ENCODE measurements around the gene TIRAP. TPM values are rescaled to one million over a fixed set of nuclear protein-coding genes. Genes with fewer than 3 reads are reported as not detected.

Gene TIRAP
- total RNA-seq, 2 donors from 2014 or later: 8.3 to 13.5 TPM

- Histone ChIP-seq H3K4me3 (no peak overlapping the region), H3K9me3 (no peaks in the 10 kb centered on the region), H3K4me1 (peaks cover 26% of the 10 kb centered on the region), H3K27ac (no peak overlapping the region), H3K27me3 (no peaks in the 10 kb centered on the region), H3K36me3 (replicated peaks in 1 of 2; ENCODE audit: insufficient read depth in 1 of 2, low read depth in 2 of 2) (no peaks in the 10 kb centered on the region)
- intact Hi-C loops (cut with DNase I): no loop called here
- WGBS, 2 donors: 71 to 78% methylated on average over 5 of the region's 5 CpGs
- TF ChIP-seq POLR2A (IDR thresholded peaks at IDR 0.05) (no peak), CTCF (IDR thresholded peaks at IDR 0.05) (no peak)
- ATAC-seq (no peak), DNase-seq (no peak)
These were observed 2.3 kb upstream of the TIRAP start for GRCh38 chr11:126280595-126280994.

GRCh38 chr11:126281245-126281644, 1.6 kb upstream of the TIRAP start:
- no peak for ATAC-seq
- WGBS, 2 donors: 77 to 87% methylated on average over 6 of the region's 6 CpGs
- Histone ChIP-seq H3K36me3 (replicated peaks in 1 of 2; ENCODE audit: insufficient read depth in 1 of 2, low read depth in 2 of 2) (no peaks in the 10 kb centered on the region), H3K27ac (no peak overlapping the region), H3K4me3 (no peak overlapping the region), H3K9me3 (no peaks in the 10 kb centered on the region), H3K4me1 (peaks cover 26% of the 10 kb centered on the region), H3K27me3 (no peaks in the 10 kb centered on the region)
- TF ChIP-seq POLR2A (IDR thresholded peaks at IDR 0.05) (no peak), CTCF (IDR thresholded peaks at IDR 0.05) (no peak)
- intact Hi-C loops (cut with DNase I): no loop called here
- no peak for DNase-seq

- no peaks in the 10 kb centered on the region for H3K27me3 ChIP-seq
- peaks cover 26% of the 10 kb centered on the region for H3K4me1 ChIP-seq
- intact Hi-C loops (cut with DNase I): no loop called here
- DNase-seq (no peak), ATAC-seq (no peak)
- H3K36me3 ChIP-seq (replicated peaks in 1 of 2; ENCODE audit: insufficient read depth in 1 of 2, low read depth in 2 of 2): no peaks in the 10 kb centered on the region
- H3K4me3 ChIP-seq: no peak overlapping the region
- peak overlapping the region in 3 of 4 donors; percentile 84 to 94 (median 88) for H3K27ac ChIP-seq
- TF ChIP-seq CTCF (IDR thresholded peaks at IDR 0.05) (no peak), POLR2A (IDR thresholded peaks at IDR 0.05) (no peak)
- WGBS, 2 donors: 84 to 90% methylated on average over 10 of the region's 10 CpGs
- no peaks in the 10 kb centered on the region for H3K9me3 ChIP-seq
These were observed 1.2 kb upstream of the TIRAP start for GRCh38 chr11:126281666-126282175.

GRCh38 chr11:126282361-126282735, 545 bp upstream of the TIRAP start:
- ATAC-seq: peak; percentile 52
- no peaks in the 10 kb centered on the region for H3K27me3 ChIP-seq
- peaks cover 26% of the 10 kb centered on the region for H3K4me1 ChIP-seq
- peak overlapping the region; percentile 8 to 60 for H3K4me3 ChIP-seq
- 1 to 11% methylated on average over 8 to 15 of the region's 15 CpGs for WGBS, 2 donors
- no peaks in the 10 kb centered on the region for H3K36me3 ChIP-seq (replicated peaks in 1 of 2; ENCODE audit: insufficient read depth in 1 of 2, low read depth in 2 of 2)
- H3K27ac ChIP-seq: peak overlapping the region; percentile 80 to 94 (median 86)
- intact Hi-C loops (cut with DNase I): no loop called here
- DNase-seq: peak; percentile 41 to 60 (median 50)
- no peaks in the 10 kb centered on the region for H3K9me3 ChIP-seq
- TF ChIP-seq POLR2A (IDR thresholded peaks at IDR 0.05) (no peak), CTCF (IDR thresholded peaks at IDR 0.05) (no peak)

GRCh38 chr11:126284829-126285228, 1.9 kb downstream of the TIRAP start:
- Histone ChIP-seq H3K4me1 (peaks cover 26% of the 10 kb centered on the region), H3K4me3 (no peak overlapping the region), H3K9me3 (no peaks in the 10 kb centered on the region), H3K27me3 (no peaks in the 10 kb centered on the region), H3K27ac (no peak overlapping the region), H3K36me3 (replicated peaks in 1 of 2; ENCODE audit: insufficient read depth in 1 of 2, low read depth in 2 of 2) (no peaks in the 10 kb centered on the region)
- DNase-seq (peak; percentile 55 to 70 (median 60)), ATAC-seq (no peak)
- 60 to 84% methylated on average over 6 of the region's 6 CpGs for WGBS, 2 donors
- TF ChIP-seq POLR2A (IDR thresholded peaks at IDR 0.05) (no peak), CTCF (IDR thresholded peaks at IDR 0.05) (no peak)
- intact Hi-C loops (cut with DNase I): no loop called here
